Raji (cell line): Measurements from ENCODE around the gene MSI2.

Experiments used
- POLR2A ChIP-seq: IDR thresholded peaks from 2 replicates; pipeline ENCODE4 v1.6.1; 2011; ENCODE audit warnings: low read depth, low read length, control low read depth; ENCODE audit not compliant: insufficient read depth

The MSI2 gene

DNA sequence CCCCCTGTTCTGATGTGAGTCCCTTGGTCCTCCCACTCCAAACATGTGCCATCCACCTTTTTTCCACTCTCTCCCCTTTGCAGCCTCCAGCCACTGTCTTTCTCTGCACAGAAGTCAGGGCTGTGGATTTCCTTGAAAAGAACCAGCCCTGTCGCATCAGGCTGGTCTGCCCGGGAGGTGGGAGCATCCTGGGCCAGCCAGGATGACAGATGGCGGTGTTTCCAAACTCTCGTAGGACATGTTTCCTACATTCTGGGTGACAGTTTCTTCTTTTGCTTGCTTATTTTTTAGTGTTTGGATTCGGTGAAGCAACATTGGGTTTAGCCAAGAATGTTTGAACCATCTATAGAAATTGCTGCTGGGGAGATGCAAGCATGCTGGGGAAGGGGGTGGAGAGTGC, 388.0 kb downstream of the MSI2 start:
- TF ChIP-seq POLR2A = no peak

DNA sequence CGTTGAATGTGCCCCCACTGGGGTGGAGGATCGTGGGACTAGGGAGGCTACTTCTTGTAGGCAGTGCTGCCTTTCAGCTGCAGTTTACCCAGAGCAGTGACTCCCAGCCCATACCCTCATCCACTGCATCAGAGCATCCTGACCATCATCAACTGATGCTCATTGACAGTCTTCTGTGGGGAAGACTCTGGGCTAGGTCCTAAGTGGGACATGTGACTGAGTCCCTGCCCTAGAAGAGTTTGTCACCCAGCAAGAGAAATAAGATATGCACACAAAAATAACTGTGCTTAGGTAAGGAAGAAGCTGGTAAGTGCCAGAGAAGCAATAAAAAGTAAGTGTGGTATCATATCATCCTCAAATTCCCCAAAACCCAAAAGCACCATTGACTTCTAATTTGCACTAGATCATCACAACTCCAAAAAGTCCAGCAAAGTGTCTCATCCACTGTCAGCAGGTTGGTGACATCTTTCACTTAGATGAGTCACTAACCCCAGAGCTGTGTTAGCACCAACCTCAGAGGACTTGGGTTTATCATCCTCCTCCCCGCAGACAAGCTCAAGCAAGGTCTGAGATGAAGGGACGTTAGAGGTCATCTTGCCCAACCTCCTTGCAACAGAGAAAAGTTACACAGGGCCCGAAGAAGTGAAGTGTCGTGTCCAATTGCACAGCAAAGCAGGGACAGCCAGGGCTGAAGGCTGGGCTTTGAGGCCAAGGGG, 389.8 kb downstream of the MSI2 start:
- no peak for TF ChIP-seq POLR2A

DNA sequence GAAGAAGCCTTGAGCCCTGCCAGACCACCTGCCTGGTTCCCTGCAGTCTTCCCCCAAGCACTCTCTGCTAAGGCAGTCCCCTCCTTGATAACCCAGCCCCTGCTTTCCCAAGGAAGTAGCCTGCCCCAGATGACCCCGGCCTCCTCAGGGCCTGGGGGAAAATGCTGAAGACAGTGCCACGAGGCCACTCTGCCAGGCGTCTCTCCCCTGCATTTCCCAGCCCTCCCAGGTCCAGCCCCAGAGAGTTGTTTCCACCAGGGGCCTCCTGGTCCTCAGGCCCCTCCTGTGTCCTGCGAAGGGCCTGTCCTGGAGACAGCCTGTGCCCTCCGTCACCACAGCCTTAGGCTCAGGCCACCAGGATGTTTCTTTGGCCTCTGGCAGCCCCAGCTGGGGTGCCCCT, 392.4 kb downstream of the MSI2 start:
- no peak for TF ChIP-seq POLR2A

DNA sequence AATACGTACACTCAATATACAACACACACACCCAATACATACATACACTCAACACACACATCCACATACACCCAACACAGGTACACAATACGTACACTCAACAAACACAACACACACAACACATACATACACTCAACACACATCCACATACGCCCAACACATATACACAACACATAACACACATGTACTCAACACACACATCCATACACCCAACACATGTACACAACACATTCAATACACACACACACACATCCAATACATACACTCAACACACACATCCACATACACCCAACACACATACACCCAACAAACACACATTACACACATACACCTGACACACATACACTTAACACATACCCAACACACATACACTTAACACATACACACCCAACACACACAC, 392.9 kb downstream of the MSI2 start:
- no peak for TF ChIP-seq POLR2A

DNA sequence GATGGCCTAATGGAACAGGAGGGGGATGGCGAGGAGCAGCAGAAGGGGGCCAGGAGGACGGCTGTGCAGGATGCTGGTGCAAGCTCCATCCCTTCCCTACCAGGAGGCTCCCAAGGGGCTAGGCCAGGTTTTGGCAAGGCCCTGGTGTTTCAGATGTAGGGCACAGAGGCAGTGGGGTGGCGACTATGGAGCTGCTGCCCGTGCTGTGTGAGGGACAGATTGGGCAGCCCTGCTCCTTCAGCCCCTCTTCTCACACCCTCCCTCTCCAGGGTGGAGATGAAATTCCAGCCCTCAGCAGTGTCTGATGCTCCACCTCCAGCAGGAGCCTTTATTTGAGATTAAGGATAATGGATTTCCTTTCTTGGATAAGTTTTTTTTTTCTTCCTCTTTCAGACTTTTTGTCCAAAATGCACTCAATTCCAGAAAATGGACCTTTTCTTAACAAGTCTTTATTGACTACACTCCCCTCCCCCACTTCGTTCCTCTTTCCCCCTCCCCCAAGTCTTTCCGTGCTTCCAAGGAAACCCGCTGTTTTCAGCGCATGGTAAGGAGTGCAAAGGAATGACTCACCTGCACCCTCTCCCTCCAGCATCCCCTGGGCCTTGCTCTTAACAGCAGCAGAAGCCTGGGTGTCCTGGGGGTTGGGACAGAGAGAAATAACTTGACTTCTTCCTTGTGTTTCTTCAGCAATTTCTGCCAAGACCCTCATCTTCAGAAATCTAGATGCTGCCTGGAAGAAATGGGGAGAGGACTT, 393.6 kb downstream of the MSI2 start:
- TF ChIP-seq POLR2A = no peak

DNA sequence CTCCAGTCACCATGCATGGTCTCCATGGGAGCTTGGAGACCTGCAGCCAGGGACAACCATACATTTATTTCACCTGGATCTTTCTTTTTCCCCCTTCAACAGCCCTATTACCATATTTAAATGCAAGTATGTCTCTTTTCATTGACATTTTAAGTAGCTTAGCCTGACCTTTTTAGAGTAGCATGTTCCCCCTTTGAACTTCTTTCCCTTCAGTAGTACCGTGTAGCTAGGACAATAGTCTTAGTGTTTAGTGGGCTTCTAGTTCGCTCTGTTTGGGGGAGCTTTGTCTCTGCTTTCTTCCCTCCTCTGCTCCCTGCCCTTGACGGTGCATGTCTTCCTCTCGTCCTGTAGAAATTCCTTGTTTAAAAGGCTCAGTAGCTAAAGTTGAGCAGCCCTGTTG, 394.2 kb downstream of the MSI2 start:
- no peak for TF ChIP-seq POLR2A

DNA sequence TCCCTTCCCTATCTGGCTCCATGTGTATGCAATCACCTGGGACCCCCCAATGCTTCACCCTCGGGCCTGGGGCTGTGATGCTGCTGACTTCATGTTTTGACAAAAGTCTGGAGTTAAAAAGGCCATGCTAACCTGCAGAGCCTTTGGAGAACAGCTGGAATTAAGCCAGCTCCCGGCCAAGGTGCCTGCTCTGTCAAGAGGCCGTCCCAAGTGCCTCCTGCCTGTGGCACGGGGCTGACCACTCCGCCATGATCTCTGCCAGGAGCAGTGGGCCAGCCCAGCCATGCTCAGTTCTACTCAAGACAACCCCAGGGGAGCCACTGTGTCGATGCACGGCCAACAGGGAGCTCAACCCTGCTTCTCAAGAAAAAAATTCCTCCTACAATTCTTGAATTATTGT, 395.1 kb downstream of the MSI2 start:
- no peak for TF ChIP-seq POLR2A

DNA sequence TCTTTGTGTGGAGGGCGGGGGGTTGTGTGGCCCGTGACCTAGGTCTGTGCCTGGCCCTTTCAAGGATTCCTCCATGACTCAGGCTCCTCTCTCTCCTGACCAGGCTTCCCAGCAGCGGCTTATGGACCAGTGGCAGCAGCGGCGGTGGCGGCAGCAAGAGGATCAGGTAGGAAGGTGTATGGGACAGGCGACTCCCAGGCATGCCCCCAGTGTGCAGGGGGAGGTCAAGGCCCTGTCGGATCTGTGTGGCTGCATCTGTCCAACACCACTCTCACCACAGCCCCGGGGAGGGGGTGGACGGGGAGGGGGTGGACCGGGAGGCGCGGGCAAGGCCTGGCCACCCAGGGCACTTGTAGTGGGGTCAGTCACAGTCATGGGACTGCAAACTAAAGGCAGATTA, 395.7 kb downstream of the MSI2 start:
- no peak for TF ChIP-seq POLR2A

DNA sequence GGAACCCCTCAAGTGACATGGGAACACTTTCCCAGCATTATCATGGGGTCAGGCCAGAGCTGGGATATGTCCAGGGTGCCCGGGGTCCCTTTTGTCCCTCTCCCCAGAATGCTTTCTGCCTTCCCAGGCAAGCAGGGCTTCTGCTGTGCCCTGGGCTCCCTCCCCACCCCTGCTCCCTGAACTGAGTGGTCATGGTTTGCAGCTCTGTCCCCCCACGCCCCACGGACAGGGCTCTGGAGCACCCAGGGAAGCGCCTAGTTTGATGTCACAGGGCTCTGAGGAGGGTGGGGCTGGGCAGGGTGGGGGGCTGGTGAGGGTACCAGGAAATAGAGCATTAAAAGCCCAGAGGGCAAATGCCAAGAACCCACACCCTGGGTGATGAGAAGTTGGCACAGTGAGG, 396.5 kb downstream of the MSI2 start:
- TF ChIP-seq POLR2A = no peak

DNA sequence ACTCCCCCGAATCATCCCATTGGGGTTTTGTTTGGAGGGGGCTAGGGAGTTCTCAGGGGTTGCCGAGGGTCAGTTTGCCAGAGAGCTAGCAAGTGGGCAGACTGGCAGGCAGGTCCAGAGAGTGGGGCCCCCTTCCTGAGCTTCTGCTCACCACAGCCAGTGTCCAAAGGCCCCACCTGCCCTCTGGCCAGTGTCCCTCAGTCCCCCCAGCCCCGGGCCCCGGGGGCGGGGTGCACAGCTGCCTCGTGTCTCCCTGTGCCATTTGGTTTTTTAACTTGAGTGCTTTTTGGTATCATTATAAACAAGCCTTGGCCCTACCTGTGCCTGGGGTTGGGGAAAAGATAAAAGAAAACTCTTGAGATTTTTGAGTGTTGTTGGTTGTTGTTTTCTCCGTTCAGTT, 397.0 kb downstream of the MSI2 start:
- no peak for TF ChIP-seq POLR2A

DNA sequence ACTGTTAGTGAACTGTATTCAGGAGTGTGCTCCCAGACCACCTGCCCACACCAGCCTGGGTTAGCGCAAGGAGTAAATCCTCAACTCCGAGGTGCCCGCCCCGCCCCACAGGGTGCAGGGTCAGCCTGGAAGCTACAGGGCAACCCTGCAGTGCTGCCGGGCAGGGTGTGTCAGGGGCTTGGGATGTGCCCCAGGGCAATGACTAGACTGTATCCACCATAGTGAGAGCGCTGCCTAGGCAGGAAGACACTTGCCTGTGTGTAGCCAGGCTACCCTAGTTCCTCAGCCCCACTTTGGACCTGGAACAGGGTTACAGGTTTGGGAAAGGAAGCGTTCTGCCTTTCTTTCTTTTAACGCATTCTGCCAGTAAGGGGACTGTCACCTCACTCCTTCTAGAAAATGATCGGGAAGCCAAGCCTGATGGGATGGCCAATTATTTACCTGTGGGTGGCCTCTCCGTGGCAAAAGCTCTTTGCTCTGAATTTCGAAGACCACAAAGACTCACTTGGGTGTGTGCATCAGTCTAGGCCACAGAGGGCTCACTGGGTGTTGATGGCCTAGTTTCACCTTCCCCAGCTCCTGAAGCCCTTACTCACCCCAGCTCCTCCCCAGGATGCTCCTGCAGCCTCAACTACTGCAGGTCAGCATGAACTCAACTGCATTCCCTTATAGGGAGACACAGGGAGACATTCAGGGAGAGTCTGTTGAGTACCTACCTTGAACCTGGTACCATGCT, 397.9 kb downstream of the MSI2 start:
- TF ChIP-seq POLR2A = no peak

DNA sequence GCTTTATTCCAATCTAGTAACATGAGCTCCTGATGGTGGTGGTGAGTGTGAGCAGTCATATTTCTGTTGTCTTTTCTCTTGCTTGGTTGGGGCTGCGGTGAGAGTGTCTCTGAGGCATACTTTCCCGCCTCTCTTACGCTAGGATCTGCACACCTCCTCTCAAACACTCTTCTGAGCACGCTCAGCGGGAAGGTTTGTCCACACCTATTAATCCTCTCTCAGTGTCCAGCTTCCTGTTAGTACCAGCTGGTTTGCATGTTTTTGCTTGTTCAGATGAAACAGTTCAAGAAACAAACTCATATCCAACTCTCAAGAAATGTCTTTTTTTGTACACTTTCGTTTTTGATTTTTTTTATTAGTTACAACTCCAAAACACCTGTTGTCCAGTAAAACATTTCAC, 399.2 kb downstream of the MSI2 start:
- TF ChIP-seq POLR2A = no peak

DNA sequence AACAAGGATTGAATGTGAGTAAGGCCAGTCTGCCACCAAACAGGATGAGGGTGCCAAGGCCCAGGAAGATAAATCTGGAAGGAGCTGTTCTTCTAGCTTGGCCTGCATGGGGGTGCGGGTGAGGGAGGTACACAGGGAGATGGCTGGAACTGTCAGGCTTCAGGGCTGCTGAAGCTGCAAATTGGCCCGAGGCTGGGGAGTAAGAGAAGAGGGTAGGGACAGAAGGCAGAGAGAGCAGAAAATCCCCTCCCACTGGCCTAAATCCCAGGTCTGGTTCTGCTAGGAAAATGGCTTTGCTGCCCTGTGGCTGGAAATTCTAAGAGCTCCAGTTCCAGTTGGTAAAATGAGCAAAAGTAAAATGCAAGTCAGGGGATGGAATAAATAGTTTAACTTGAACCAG, 400.9 kb downstream of the MSI2 start:
- TF ChIP-seq POLR2A = no peak

DNA sequence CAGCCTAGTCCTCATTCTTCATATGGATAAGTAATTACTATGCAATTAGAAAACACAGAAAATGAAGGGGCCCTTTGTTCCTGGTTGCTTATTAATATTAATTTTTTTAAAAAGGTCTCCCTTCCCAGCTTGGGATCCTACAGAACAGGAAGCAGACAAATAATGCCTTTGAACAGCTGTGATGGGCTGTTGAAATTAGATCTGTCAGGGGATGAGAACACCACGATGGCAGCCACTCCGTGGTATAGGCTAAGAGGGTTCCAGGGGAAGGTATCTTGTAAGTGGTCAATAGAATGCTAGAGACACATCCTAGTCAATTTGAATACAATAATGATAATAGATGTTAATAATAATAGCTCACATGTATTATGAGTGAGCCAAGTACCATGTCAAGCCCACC, 405.7 kb downstream of the MSI2 start:
- TF ChIP-seq POLR2A = no peak

DNA sequence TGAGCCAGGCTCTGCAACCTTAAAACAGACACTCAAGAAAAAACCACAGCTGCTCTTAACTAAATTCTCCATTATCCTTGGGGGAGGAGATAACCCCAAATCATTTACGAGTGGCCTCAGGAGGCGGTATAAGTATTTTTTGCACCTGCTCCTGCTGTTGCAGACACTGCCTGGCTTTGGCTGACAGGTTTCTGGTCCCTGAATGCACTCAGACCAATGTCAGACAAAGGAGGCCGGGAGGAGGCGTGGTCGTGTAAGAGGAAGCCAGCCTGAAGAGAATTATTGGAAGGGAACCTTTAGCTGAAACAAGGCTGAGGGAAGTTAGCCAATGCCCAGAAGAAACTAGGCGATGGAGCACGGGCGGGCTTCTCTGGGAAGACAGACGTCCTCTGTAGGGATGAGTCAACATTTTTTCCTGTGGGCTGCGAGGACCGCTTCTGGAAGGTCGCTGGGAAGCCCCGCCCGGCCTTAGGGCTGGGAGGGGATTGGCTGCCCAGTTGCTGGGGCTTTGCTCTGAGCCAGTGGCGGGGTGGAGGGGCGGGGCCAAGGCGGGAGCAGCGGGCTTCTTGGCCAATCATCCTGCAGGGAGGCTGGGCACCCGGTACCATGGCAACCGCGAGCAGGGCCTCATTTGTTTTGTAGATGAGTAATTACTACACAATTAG, 406.5 kb downstream of the MSI2 start:
- no peak for TF ChIP-seq POLR2A
